ENCODE data around the gene LDB2.

The LDB2 gene

DNA sequence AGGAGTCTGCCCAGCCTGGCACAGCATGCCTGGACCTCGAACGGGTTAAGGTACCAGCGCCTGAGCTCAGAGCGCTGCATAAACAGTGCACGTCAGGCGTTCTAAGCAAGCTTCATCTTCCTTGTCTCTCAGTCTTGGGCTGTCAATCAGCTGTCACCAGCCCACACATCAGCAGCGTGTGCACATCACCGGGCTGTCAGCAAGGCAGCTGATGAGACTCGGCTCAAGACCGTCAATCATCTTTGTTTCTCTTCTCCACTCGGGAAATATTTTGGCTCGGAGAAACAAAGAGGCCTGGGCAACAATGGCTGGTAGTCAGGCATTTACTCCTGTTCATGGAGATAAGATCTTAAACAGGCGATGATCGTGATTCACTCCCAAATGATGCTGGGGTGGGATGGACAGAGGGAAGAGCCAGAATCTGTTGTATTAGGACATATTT, 141.3 kb downstream of the LDB2 start:
- peak; percentile 11 for DNase-seq (ENCODE audit: low read depth)

DNA sequence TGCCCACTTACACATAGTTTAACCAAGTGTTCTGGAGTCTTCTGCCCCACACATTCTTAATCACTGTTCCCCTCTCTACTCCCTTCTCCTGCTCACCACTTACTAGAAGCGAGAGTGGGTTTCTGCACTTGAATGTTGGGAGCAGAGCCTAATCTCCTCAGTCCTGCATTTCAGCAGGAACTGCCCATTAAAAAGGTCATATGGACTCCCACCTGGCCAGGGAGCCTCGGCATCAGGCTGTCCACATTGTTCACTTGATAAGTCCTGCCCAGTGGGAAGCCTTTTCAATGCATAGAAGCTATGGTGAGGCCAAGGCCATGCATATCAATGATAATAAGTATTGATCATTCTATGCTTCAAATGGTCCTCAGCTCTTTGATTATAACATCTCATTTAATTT, 144.3 kb downstream of the LDB2 start:
- DNase-seq (ENCODE audit: low read depth) = no peak

DNA sequence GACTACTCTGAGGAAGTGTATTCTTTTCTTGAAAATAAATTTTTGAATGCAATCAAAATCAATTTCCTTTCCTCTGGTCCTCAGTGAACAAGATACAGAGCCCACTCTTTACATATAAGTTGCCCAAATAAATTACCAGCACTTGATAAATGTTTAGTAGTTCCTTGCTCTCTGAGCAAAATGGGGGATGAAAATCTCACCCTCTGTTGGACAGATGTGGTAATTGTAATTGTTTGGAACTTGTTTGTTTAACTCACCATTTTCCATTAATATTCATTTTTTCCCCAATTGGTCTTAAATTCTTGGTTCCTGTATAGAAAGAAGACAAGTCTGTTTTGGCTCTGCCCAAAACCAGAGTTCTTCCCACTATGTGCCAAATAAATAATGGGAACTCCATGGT, 146.3 kb downstream of the LDB2 start:
- no peak for DNase-seq (ENCODE audit: low read depth)

DNA sequence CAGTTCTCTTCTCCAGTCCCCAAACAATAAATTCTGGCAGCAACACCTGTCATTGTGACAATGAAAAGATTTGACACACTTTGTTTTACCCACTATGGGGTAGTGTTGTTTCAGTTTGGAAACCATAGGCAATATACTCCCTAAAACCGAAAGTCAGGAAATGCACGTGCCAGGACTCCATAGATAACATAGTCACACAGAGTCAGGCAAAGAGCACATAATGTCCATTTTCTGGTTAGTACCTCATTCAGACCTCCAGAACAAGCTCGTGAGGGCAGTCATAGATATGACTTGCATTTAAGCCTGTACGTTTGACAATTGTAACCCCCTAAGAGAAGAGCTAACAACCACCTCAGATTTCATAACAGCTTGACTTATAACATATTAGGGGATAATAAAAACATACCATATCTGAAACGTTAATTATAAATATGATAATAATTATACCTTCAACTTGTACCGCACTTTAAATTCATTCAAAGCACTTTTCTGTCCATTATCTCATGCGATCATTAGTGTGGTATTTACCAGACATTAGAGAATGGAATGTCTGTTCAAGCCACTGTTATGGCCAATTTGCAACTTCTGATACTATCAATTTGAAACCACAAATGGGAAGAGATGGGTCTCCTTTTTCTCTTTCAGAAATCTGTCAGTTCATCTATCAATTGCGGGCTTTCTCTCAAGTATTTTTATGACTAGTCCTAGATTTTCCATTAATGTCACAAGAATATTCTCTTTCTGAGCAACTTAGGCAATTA, 147.4 kb downstream of the LDB2 start:
- no peak for DNase-seq (ENCODE audit: low read depth)

DNA sequence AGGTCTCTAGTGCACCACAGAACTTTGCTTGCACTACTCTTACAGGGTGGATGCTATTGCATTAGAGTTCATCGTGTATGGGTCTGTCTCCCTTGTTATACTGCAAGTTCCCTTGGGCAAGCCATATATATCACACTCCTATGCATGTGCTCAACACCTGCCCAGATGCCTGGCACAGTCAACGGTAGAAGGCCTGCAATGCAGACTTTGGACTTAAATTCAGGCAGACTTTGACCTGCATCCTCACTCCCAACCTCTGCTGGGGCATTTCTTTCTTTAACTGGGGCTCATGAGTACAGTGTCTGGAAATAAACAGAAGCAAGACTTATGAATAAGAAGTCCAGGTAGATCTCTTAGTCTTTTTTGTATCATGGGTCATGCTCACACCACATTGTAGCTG, 148.2 kb downstream of the LDB2 start:
- no peak for DNase-seq (ENCODE audit: low read depth)

DNA sequence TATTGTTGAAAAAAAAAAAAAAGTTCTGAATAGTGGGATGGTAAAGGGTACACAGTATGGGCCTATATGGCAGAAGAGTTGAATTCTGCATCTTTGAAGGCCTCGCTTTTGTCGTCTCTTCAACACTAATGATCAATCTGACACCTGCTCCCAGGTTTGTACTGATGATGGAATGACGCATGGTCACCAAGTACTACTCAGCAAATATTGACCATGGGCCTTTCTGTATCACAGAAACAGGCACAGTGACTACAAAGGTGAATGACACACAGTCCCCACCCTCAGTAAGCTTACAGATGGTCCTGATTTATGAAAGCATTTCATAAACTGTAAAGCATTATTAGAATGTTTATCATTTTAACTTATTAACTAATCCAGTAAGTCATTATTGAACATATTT, 152.6 kb downstream of the LDB2 start:
- no peak for DNase-seq (ENCODE audit: low read depth)

DNA sequence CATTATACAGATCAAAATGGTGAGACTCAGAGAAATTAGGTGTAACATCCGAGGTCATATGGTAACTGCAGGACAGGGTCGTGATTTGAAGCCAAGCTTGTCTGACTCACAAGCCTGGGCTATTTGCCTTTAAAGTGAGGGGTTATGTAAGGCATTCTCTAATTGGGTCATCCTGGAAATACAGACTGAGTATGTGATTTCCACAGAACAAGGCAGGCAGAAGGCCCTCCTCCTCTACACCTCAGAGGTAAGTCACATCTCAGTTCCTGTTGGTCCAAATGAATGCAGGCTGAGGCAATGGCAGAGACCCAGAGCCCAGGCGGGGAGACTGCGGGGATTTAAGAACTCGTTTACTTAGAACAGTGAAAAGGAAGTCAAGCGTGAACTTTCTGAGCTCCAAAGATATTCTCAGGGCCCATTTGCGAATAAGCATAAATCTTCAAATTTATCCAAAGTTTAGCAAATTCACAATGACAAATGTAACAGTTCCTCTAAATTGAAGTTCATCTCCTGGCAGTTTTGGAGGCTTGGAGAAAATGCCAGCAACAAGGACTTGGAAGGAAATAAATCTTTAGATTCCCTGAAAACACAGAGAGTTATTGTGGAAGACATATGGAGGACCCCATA, 153.3 kb downstream of the LDB2 start:
- DNase-seq (ENCODE audit: low read depth) = peak; percentile 71

DNA sequence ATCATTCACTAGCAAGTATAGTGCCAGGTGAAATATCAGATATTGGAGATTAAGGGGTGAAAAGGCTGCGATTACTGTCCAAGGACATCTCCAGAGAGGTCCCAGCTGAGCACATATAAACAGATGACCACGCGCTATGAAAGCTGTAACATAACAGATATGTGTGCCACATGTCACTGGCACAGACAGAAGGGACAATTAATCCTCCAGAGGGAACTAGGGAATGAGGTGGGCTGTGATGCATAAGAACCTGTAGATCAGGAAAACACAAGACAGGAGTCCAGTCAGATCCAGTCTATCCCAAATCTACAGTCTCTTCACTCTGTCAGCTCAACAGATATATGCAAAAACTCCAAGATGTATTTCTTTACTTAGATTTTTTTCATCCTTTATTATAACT, 157.2 kb downstream of the LDB2 start:
- no peak for DNase-seq (ENCODE audit: low read depth)

DNA sequence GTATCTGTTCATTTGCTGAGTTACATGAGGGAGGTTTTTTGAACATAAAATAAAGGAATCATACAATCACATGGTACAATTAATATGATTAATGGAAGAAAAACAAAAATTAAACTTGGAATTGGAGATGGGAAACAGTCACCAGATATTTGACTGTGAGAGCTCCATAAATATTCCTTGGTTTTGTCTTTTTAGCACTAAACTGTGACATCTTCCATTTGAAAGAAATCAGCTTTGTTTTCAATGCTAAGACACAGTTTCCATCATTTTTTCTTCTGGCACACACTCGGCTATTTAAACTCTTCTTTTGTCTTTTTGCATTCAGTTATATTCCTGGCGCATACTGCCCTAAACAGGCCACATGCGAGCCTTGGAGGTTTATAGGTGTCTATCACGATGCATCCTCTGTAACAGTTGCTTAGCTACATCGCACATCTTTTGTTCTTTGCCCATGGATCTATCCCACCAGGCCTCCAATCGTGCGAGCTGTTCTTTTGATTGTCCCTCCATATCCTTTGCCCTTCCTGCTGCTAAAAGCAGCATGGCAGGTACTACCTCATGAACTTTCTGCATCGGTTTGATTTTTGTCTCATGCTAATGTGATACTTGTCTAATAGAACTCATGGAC, 158.3 kb downstream of the LDB2 start:
- no peak for DNase-seq (ENCODE audit: low read depth)

DNA sequence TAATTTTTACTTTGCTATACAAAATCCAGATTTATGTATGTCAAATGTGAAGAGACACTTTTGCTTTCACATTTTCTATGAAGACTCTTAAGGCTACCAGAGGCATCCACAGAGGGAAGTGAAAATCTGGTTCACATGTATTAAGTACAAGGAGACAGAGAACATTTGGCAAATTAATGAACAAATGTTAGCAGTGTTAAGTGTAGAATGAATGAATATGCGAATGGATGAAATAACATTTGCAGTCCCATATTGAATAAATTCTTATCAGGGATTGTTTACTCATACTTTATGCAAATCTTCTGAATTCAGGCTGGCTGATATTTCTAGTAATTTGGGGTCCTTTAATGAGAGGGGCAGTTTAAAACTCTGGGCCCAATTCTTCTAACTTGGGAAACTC, 159.9 kb downstream of the LDB2 start:
- no peak for DNase-seq (ENCODE audit: low read depth)

DNA sequence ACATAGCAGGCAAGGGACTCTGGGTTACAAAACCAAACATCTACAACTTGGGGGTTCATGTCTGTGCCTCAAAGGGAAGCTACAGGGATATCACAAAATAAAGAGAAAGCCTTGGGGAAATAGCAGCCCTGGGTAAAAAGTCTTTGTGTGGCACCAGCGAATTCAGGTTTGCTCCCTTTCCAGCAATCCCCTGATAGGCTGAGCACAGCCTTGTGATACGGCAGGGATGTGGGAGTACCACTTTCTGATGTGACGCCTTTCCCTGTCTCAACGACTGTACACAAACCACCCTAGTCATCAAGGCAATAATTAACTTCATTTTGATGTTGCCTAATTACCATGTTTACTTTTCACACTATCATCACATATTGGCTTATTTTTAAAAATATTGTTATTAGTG, 164.9 kb downstream of the LDB2 start:
- no peak for DNase-seq (ENCODE audit: low read depth)

DNA sequence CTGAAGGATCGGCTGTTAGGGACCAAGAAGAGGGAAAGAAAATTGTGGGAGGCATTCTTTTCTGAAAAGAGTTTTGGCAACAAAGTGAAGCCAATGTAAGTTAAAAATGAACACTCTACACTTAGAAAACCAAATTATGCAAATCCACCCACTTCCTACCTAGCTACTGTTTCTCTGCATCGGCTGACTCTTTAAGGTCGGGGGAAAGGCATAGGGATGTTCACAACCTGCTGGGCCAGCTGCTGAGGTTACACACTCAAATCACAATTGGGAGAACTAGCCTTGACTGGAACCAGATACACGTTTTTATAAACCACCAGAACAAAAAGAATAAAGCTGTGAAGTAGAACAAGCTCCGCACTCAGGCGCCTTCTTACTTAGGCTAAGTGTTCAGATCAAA, 165.7 kb downstream of the LDB2 start:
- DNase-seq (ENCODE audit: low read depth) = no peak

DNA sequence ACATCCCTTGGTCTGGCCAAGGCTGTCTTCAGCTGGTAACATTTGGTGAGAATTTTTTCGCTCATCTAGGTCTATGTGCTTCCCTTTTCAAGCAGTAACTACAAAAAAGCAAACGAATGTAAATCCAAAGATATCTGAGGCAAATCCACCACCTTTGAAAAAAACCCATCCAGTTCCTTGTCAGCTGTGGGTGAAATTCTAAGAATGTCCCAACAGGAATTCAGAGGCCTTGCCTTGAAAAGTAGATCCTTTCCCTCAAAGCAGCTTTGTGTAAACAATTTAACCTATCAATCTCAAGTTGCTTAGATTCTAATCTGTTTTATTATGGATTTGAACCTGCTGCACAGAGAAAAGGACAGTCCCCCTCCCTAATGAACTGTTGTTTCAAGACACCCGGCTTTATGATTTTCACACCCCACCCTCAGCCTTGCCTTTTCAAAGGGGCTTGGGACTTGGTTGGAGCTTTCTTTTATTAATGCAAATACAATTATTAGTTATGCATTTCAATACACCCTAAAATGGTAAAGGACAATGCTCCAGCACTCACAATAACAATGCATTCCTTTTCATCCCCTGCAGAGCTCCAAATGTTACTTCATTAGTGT, 166.6 kb downstream of the LDB2 start:
- no peak for DNase-seq (ENCODE audit: low read depth)

DNA sequence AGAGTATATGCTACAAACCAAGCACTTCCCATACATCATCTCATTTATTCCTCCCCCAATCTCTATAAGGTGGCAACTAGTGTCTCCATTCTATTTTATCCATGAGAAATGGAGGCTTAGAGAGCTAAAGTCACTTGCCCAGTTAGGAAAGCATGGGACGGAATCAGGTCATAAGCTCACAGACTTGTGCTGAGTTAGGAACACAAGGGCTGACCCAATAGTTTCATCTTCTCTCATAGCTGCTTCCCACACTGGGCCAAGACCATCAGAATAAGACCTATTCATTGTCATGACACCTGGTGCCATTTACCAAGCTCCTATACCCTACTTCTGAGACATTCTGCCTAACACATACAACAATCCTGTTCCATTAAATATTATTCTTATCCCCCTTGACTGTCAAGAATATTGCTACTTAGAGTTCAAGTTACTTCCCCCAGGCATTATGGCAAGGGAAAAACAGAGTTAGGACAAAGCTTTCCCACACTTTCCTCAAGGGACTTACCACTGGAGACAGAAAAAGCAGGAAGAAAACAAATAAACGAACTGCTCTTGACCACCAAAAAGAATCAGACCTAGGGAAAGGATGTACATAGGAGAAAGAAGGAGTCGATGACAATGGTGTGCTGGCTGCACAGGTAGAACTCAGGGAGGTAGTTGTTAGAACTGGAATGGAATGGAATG, 167.8 kb downstream of the LDB2 start:
- DNase-seq (ENCODE audit: low read depth) = no peak

DNA sequence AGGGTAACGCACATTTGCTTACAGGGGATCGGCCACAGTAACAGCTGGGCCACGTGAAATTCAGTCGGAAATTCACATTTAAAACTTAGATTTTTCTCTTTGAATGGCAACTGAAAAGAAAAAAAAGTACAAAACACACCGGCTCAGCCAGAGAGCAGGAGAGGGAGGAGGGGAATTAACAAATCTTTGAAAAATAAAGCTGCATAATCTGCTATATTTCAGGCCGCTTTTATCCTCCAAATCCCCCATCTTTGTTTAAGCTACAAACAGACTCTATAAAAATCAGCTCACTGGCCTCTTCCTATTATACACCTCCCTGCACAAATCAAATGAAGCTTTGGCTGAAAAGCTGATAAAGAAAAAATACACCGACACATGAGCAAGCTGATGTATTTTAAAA, 169.1 kb downstream of the LDB2 start:
- DNase-seq (ENCODE audit: low read depth) = no peak

DNA sequence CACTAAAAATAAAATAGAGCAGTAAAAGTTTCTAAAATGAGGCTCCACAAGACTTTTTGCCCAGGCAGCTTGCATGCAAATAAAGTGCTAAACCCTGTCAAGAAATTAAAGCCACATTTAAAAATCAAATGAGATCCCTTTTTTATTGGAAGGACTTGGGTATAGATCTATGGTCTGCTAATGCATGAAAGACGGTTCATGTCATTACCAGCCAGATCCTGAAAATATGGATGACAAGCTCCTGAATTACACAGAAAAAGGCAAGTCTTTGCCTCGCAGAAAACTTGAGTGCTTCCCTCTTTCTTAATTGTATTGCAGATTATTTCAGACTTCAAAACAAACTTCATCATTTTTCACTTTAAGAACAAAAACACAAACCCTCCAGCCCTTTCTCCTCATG, 169.6 kb downstream of the LDB2 start:
- no peak for DNase-seq (ENCODE audit: low read depth)

DNA sequence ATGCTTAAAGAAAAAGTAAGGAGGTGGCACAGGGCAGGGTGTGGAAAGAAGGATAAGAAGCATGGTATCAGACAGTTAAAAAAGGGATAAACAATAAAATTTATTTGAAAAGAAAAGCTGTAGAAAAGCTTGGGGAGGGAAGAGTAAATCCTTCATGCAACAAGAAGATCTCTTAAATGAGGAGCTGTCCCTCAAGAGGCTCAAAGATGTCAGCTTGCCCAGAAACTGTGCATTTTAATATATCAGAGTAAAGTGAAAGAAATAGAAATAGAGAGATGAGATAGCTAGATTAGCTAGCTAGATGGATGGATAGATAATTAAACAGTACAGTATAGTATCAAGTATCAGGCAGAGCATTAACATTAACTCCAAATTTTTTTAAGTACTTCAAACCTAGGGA, 170.3 kb downstream of the LDB2 start:
- DNase-seq (ENCODE audit: low read depth) = no peak

DNA sequence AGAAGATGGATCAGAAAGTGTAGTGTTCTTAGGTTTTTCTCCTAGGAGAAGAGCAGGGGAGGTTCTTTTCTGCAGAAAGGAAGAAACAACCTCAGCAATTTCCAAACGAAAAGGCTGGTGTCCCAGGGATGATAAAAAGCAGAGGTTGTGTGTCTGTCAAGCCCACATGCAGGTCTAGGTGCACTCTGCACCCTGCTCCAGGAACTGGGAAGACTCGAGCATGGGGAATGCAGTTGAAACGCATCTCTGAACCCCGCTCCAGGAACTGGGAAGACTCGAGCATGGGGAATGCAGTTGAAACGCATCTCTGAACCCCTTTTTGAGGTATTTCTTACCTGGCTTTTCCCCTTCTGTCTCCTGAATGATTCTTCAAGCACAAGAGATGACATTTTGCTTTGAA, 171.2 kb downstream of the LDB2 start:
- DNase-seq (ENCODE audit: low read depth) = no peak

DNA sequence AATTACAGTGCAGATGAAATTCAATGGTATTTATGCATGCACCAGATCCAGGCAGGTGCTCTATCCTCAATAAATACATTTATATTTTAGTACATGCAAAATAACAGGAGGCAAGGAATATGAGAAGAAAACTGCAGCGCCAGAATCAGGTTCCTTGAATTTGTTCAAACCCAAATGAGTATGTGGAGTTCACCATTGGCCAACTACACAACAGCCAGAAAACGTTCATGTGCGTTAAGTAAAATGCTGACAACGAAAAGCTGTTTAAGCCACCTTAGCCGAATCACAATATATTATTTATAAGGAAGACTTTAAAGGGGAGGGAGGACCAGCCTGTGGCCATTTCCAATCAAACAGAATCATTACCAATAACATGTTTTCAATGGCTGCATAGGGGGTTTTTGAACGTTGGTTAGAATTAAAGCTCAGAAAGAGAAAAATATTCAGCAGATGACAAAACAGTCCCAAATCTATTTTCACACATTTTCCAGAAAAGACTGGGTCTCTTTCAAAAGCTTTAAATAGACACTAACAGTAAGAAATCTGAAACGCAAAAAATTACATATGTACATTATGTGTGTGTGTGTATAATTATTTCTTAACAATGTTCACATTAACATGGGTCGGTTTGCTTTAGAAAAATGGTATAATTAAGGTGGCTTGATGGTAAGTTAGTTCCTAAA, 171.9 kb downstream of the LDB2 start:
- DNase-seq (ENCODE audit: low read depth) = no peak

DNA sequence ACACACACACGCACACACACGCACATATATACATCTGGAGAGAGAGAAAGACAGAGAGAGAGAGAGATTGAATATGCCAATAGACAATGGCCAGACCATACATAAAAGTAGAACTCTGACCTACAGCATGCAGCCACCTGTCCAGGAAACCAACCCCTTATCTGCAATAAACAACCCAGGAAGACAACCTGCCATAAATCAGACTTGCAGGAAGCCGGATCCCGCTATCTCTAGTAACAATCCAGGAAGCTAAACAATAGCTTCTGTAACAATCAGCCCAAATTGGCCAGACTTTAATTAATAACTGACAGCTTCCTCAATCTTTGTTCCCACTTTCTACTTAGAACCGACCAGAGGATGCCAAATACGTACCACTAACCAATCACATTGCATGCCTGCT, 173.2 kb downstream of the LDB2 start:
- DNase-seq (ENCODE audit: low read depth) = no peak

DNA sequence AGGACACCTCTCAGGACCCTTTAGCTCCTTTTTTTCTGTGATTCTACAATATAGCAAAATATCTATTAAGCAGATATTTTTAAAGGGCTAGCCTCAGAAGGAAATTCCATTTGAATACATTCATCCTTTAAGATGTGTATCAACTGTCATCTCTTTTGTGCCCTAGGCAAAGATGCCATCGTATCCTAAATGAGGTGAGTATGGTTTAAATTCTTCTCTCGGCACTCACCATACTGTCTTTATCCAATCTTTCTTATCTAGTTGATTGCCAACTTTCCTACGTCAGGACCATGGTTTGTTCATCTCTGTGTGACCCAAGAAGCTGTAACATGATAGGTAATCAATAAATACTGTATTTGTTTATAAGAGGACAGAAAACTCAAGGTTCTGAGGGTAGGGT, 176.0 kb downstream of the LDB2 start:
- no peak for DNase-seq (ENCODE audit: low read depth)
